GM23338 (cell line): Measurements from ENCODE around the gene ZNF225. TPM values are rescaled to one million over a fixed set of nuclear protein-coding genes. Genes with fewer than 3 reads are reported as not detected.

Experiments used
- ATAC-seq: fragments of 200-7000 bp; cut with Tn5 transposase; 3 replicates; pipeline ENCODE4 v1.9.1; 2020
- DNase-seq: peaks from one replicate; pipeline ENCODE4 v3.0.0-alpha.2; 2015; ENCODE audit warnings: low spot score
- H2AFZ ChIP-seq: fragments of 200-600 bp; sonication (generic); 2 replicates; pipeline ENCODE4 v1.8.0; 2016; ENCODE audit warnings: antibody characterized with exemption, mild to moderate bottlenecking, moderate library complexity
- H3F3A ChIP-seq: fragments of 200-600 bp; sonication (generic); replicated peaks from 2 replicates; pipeline ENCODE4 v1.8.0; 2017; ENCODE audit warnings: antibody characterized with exemption, mixed run types, low read depth
- H3K27ac ChIP-seq: fragments of 200-600 bp; sonication (generic); 2 replicates; pipeline ENCODE4 v1.6.1; 2016; ENCODE audit warnings: low read depth
- H3K27me3 ChIP-seq: fragments of 200-600 bp; sonication (generic); 2 replicates; pipeline ENCODE4 v1.8.0; 2016; ENCODE audit warnings: mild to moderate bottlenecking, mixed run types, moderate library complexity; ENCODE audit not compliant: insufficient read depth
- H3K36me3 ChIP-seq: fragments of 200-600 bp; sonication (generic); 2 replicates; pipeline ENCODE4 v1.8.0; 2016; ENCODE audit warnings: mild to moderate bottlenecking; ENCODE audit not compliant: insufficient read depth
- H3K4me1 ChIP-seq: fragments of 200-600 bp; sonication (generic); 2 replicates; pipeline ENCODE4 v1.8.0; 2016; ENCODE audit warnings: mild to moderate bottlenecking, moderate library complexity; ENCODE audit not compliant: insufficient read depth
- H3K4me2 ChIP-seq: fragments of 200-600 bp; sonication (generic); 2 replicates; pipeline ENCODE4 v1.7.1; 2017; ENCODE audit warnings: mixed run types
- H3K4me3 ChIP-seq: fragments of 200-600 bp; sonication (generic); 2 replicates; pipeline ENCODE4 v1.6.1; 2016; ENCODE audit warnings: mixed run types
- H3K79me2 ChIP-seq: fragments of 200-600 bp; sonication (generic); replicated peaks from 2 replicates; pipeline ENCODE4 v1.8.0; 2017; ENCODE audit warnings: mild to moderate bottlenecking; ENCODE audit not compliant: insufficient read depth
- H3K9me2 ChIP-seq: fragments of 200-600 bp; sonication (generic); 2 replicates; pipeline ENCODE4 v1.8.0; 2017; ENCODE audit not compliant: insufficient read depth
- H4K20me1 ChIP-seq: fragments of 200-600 bp; sonication (generic); replicated peaks from 2 replicates; pipeline ENCODE4 v1.8.0; 2017; ENCODE audit warnings: mild to moderate bottlenecking; ENCODE audit not compliant: insufficient read depth
- H3K27ac Mint-ChIP-seq: 2 replicates; pipeline ENCODE4 v1.8.0; 2020; ENCODE audit warnings: inconsistent platforms, mild to moderate bottlenecking, moderate library complexity, mixed read lengths
- H3K27me3 Mint-ChIP-seq: 3 replicates; pipeline ENCODE4 v1.8.0; 2022; ENCODE audit warnings: low read depth, mild to moderate bottlenecking, moderate library complexity, mixed read lengths, inconsistent platforms; ENCODE audit not compliant: insufficient read depth, poor library complexity
- H3K36me3 Mint-ChIP-seq: 3 replicates; pipeline ENCODE4 v1.8.0; 2021; ENCODE audit warnings: low read depth, mild to moderate bottlenecking, inconsistent platforms, moderate library complexity, mixed read lengths
- H3K4me1 Mint-ChIP-seq: 3 replicates; pipeline ENCODE4 v1.8.0; 2020; ENCODE audit warnings: mild to moderate bottlenecking, inconsistent platforms, mixed read lengths
- H3K4me3 Mint-ChIP-seq: 3 replicates; pipeline ENCODE4 v1.8.0; 2021; ENCODE audit warnings: moderate library complexity, mild to moderate bottlenecking, inconsistent platforms, mixed read lengths
- H3K9me3 Mint-ChIP-seq: 3 replicates; pipeline ENCODE4 v1.8.0; 2020; ENCODE audit warnings: moderate library complexity, mild to moderate bottlenecking, inconsistent platforms, mixed read lengths
- CREB1 ChIP-seq: fragments of 250-450 bp; sonication (Bioruptor Pico); IDR thresholded peaks from 2 replicates; pipeline ENCODE4 v1.5.0; 2020; ENCODE audit warnings: low read depth, mild to moderate bottlenecking, moderate library complexity
- ETS1 ChIP-seq: IDR thresholded peaks from 2 replicates; pipeline ENCODE4 v1.6.1; 2016; ENCODE audit warnings: antibody characterized with exemption
- EZH2 ChIP-seq: fragments of 200-600 bp; sonication (generic); IDR thresholded peaks from one replicate; pipeline ENCODE4 v1.8.0; 2017; ENCODE audit warnings: antibody characterized with exemption, mild to moderate bottlenecking, low read depth; ENCODE audit not compliant: unreplicated experiment
- JUNB ChIP-seq: IDR thresholded peaks from one replicate; pipeline ENCODE4 v1.6.1; 2016; ENCODE audit warnings: antibody characterized with exemption; ENCODE audit not compliant: unreplicated experiment
- POLR2AphosphoS5 ChIP-seq: IDR thresholded peaks from 2 replicates; pipeline ENCODE4 v1.6.1; 2016; ENCODE audit warnings: antibody characterized with exemption, low read depth
- STAT1 ChIP-seq: IDR thresholded peaks from one replicate; pipeline ENCODE4 v1.6.1; 2016; ENCODE audit warnings: antibody characterized with exemption; ENCODE audit not compliant: unreplicated experiment
- ZNF114 ChIP-seq: fragments of 250-450 bp; sonication (Bioruptor Pico); IDR thresholded peaks from 2 replicates; pipeline ENCODE4 v1.5.0; 2020; ENCODE audit warnings: mild to moderate bottlenecking, moderate library complexity
- ZNF331 ChIP-seq: fragments of 250-450 bp; sonication (Bioruptor Pico); IDR thresholded peaks from 2 replicates; pipeline ENCODE4 v1.5.0; 2020; ENCODE audit warnings: low read depth, mild to moderate bottlenecking, moderate library complexity
- polyA plus RNA-seq: library from polyadenylated mRNA; unstranded; fragments of >200 nt; fragmentation: Nextera tagmentation; extraction: Ambion mirVana; gene quantifications from 2 replicates; pipeline ENCODE4 v1.2.1, GENCODE V29; 2016
- total RNA-seq: library from RNA; depleted of rRNA; stranded (reverse); fragments of >200 nt; shearing (Covaris generic); gene quantifications from 2 replicates; pipeline ENCODE4 v1.2.3, GENCODE V29; 2014
- TF ChIP-seq, protein P1 (sequence below), 2 experiments: fragments of 200-600 bp in 1 of 2; sonication (generic) in 1 of 2; conservative IDR thresholded peaks; 2 replicates each; pipeline versions ENCODE4 v1.5.1 to v1.6.1; 2016 to 2017; ENCODE audit warnings: antibody characterized with exemption in 2 of 2, low read depth in 2 of 2, mild to moderate bottlenecking in 2 of 2, moderate library complexity in 1 of 2
- TF ChIP-seq, protein P2 (sequence below): fragments of 250-450 bp; sonication (Bioruptor Pico); IDR thresholded peaks from 2 replicates; pipeline ENCODE4 v1.5.0; 2020; ENCODE audit warnings: mild to moderate bottlenecking, moderate library complexity

The ZNF225 gene
- total and polyA plus RNA-seq, 2 experiments from 2014 or later: 1.8 to 4.8 TPM

DNA sequence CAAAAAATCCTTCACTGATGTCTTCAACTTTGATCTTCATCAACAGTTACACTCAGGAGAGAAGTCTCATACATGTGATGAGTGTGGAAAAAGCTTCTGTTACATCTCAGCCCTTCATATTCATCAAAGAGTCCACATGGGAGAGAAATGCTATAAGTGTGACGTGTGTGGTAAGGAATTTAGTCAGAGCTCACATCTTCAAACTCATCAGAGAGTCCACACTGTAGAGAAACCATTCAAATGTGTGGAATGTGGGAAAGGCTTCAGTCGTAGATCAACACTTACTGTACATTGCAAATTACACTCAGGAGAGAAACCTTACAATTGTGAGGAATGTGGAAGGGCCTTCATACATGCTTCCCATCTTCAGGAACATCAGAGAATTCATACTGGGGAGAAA is 43.3 kb downstream of the ZNF225 start (continued):
- TF ChIP-seq, protein P1, sequence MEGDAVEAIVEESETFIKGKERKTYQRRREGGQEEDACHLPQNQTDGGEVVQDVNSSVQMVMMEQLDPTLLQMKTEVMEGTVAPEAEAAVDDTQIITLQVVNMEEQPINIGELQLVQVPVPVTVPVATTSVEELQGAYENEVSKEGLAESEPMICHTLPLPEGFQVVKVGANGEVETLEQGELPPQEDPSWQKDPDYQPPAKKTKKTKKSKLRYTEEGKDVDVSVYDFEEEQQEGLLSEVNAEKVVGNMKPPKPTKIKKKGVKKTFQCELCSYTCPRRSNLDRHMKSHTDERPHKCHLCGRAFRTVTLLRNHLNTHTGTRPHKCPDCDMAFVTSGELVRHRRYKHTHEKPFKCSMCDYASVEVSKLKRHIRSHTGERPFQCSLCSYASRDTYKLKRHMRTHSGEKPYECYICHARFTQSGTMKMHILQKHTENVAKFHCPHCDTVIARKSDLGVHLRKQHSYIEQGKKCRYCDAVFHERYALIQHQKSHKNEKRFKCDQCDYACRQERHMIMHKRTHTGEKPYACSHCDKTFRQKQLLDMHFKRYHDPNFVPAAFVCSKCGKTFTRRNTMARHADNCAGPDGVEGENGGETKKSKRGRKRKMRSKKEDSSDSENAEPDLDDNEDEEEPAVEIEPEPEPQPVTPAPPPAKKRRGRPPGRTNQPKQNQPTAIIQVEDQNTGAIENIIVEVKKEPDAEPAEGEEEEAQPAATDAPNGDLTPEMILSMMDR (conservative IDR thresholded peaks at IDR 0.05; ENCODE audit: low read depth in 2 of 2): no peak
- TF ChIP-seq POLR2AphosphoS5 (no peak), EZH2 (no peak)

DNA sequence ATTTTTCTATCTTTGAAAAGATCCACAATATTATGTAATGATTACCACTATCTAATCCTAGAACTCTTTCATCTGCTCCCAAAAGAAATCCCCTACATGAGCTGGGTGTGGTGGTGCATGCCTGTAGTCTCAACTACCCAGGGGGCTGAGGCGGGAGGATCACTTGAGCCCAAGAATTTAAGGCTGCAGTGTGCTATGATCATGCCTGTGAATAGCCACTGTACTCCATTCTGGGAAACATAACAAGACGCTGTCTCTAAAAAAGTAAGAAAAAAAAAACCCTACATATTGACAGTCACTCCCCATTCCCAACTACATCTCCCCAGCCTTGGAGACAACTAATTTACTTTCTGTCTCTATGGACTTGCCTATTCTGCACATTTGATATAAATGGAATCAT is 50.6 kb downstream of the ZNF225 start:
- 0 out of 2 replicates have a peak, but pooled peaks cover 15% of the 10 kb centered on the region for H3K36me3 ChIP-seq
- no peaks in the 10 kb centered on the region for H3F3A ChIP-seq
- ATAC-seq (no peak), DNase-seq (no peak)
- Mint-ChIP-seq H3K27ac (no peak overlapping the region), H3K4me3 (no peak overlapping the region), H3K36me3 (peaks cover 30% of the 10 kb centered on the region), H3K27me3 (peaks cover 3% of the 10 kb centered on the region), H3K4me1 (peaks cover 7% of the 10 kb centered on the region; the same call in 2 of the 3 replicates), H3K9me3 (peaks cover 4% of the 10 kb centered on the region)
- H2AFZ ChIP-seq: 0 out of 2 replicates have a peak overlapping the region, but pooled peaks have one; percentile 28
- H3K79me2 ChIP-seq: peaks cover 34% of the 10 kb centered on the region
- H3K4me3 ChIP-seq: no peak overlapping the region
- no peak overlapping the region for H3K4me2 ChIP-seq
- H3K9me2 ChIP-seq: no peaks in the 10 kb centered on the region
- H4K20me1 ChIP-seq: no peaks in the 10 kb centered on the region
- H3K27me3 ChIP-seq: no peaks in the 10 kb centered on the region
- peaks cover 10% of the 10 kb centered on the region for H3K4me1 ChIP-seq
- no peak overlapping the region for H3K27ac ChIP-seq
- TF ChIP-seq JUNB (no peak), ZNF114 (no peak), STAT1 (no peak), ZNF331 (CRISPR knock-in tag) (no peak), POLR2AphosphoS5 (no peak), EZH2 (no peak), ETS1 (no peak), CREB1 (CRISPR knock-in tag) (no peak)
- TF ChIP-seq, protein P2, sequence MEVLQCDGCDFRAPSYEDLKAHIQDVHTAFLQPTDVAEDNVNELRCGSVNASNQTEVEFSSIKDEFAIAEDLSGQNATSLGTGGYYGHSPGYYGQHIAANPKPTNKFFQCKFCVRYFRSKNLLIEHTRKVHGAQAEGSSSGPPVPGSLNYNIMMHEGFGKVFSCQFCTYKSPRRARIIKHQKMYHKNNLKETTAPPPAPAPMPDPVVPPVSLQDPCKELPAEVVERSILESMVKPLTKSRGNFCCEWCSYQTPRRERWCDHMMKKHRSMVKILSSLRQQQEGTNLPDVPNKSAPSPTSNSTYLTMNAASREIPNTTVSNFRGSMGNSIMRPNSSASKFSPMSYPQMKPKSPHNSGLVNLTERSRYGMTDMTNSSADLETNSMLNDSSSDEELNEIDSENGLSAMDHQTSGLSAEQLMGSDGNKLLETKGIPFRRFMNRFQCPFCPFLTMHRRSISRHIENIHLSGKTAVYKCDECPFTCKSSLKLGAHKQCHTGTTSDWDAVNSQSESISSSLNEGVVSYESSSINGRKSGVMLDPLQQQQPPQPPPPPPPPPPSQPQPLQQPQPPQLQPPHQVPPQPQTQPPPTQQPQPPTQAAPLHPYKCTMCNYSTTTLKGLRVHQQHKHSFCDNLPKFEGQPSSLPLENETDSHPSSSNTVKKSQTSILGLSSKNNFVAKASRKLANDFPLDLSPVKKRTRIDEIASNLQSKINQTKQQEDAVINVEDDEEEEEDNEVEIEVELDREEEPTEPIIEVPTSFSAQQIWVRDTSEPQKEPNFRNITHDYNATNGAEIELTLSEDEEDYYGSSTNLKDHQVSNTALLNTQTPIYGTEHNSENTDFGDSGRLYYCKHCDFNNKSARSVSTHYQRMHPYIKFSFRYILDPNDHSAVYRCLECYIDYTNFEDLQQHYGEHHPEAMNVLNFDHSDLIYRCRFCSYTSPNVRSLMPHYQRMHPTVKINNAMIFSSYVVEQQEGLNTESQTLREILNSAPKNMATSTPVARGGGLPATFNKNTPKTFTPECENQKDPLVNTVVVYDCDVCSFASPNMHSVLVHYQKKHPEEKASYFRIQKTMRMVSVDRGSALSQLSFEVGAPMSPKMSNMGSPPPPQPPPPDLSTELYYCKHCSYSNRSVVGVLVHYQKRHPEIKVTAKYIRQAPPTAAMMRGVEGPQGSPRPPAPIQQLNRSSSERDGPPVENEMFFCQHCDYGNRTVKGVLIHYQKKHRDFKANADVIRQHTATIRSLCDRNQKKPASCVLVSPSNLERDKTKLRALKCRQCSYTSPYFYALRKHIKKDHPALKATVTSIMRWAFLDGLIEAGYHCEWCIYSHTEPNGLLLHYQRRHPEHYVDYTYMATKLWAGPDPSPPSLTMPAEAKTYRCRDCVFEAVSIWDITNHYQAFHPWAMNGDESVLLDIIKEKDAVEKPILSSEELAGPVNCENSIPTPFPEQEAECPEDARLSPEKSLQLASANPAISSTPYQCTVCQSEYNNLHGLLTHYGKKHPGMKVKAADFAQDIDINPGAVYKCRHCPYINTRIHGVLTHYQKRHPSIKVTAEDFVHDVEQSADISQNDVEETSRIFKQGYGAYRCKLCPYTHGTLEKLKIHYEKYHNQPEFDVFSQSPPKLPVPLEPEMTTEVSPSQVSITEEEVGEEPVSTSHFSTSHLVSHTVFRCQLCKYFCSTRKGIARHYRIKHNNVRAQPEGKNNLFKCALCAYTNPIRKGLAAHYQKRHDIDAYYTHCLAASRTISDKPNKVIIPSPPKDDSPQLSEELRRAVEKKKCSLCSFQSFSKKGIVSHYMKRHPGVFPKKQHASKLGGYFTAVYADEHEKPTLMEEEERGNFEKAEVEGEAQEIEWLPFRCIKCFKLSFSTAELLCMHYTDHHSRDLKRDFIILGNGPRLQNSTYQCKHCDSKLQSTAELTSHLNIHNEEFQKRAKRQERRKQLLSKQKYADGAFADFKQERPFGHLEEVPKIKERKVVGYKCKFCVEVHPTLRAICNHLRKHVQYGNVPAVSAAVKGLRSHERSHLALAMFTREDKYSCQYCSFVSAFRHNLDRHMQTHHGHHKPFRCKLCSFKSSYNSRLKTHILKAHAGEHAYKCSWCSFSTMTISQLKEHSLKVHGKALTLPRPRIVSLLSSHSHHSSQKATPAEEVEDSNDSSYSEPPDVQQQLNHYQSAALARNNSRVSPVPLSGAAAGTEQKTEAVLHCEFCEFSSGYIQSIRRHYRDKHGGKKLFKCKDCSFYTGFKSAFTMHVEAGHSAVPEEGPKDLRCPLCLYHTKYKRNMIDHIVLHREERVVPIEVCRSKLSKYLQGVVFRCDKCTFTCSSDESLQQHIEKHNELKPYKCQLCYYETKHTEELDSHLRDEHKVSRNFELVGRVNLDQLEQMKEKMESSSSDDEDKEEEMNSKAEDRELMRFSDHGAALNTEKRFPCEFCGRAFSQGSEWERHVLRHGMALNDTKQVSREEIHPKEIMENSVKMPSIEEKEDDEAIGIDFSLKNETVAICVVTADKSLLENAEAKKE (CRISPR knock-in tag): no peak
- TF ChIP-seq, protein P1 (conservative IDR thresholded peaks at IDR 0.05; ENCODE audit: low read depth in 2 of 2): no peak
